ENCODE data around the gene EXPH5.

EXPH5 gene

DNA sequence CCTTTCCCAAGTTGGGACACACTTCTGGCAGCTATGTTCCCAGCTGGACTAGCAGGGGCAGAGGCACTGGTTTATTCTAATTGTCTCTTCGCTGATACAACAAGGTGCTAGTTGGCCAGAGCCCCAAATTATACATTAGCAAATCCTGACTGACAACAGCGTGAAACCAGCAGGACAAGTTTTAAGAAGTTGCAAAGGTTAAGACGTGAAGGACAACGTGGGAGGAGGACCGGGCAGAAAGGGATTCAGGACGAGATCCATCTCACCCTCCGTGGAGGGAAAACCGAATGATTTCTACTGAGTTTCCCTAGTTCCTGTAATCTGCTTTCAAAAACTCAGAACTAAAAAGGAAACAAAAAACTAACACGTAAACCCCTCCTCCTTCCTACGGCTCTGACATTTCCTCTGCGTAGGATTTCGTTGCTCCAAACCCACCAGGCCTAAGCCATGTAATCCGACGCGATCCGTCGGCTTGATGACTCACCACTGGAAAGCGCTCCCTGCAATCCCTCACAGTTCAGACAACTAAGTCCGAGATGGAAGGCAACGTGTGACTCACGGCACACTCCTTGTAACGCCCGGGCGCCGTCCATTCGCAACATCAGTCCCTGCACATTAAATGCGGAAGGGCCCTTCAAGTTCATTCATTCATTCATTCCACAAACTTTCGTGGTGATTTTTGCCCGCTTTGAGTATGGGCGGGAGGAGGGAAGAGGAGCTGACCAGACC is 96.1 kb downstream of the EXPH5 start:
- peak overlapping the region; percentile 90 to 98 (median 94) for H3K4me2 ChIP-seq
- H3K9ac ChIP-seq, result peak overlapping the region; percentile 76 to 89 (median 84)
- no peaks in the 10 kb centered on the region for H3K9me3 ChIP-seq (replicated peaks in 1 of 11)
- peak overlapping the region; percentile 33 to 94 (median 86); a peak in 21 of 22 replicates for H3K27ac ChIP-seq
- no peaks in the 10 kb centered on the region for H4K20me1 ChIP-seq
- H3K27me3 ChIP-seq, result peaks cover 17 to 49% (median 38%) of the 10 kb centered on the region in 11 experiments
- H3K4me3 ChIP-seq, result peak overlapping the region; percentile 65 to 82 (median 70)
- H3K4me1 ChIP-seq, result peaks cover 0 to 23% (median 16%) of the 10 kb centered on the region in 10 experiments; a peak in 12 of 20 replicates
- TF ChIP-seq Cebpa-rat (IDR thresholded peaks at IDR 0.05), result peak in 2 of 11 experiments; percentile 15 to 85; a peak in 2 of 22 replicates
- no peaks in the 10 kb centered on the region for H3K36me3 ChIP-seq

DNA sequence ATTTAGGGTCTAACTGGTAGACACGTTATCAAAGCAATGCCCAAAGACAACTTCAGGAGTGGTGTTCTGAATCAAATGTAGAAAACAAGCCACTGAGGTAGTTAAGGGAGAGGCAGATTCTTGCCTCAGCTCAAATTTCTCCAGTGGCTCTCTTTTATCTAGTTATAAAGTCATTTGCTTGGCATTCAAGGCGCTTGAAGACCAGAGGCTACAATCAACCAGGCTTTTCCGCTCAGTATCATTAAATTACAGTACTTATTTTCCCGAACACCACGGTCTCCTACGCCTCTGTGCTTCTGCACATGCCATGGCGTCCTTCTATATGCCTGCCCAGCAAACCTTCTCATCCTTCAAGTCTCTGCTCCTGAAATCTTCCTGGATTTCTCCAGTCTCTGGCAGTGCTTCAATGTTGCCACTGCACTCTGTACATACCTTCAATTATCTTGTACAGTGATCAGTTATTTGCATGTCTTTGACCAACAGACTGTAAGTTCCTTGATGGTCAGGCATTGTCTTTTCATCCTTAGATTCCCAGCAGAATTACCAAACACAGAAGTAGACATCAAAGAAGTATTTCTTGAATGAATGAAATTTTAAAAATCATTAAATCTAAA is 96.8 kb downstream of the EXPH5 start:
- H3K36me3 ChIP-seq, result no peaks in the 10 kb centered on the region
- H3K27me3 ChIP-seq, result peaks cover 17 to 49% (median 38%) of the 10 kb centered on the region in 11 experiments
- H3K27ac ChIP-seq, result peak overlapping the region in 10 of 11 experiments; percentile 68 to 94 (median 86); a peak in 21 of 22 replicates
- no peaks in the 10 kb centered on the region for H4K20me1 ChIP-seq
- H3K4me2 ChIP-seq, result peak overlapping the region; percentile 90 to 98 (median 94)
- H3K4me1 ChIP-seq, result peaks cover 0 to 23% (median 16%) of the 10 kb centered on the region in 10 experiments; a peak in 12 of 20 replicates
- no peak for TF ChIP-seq Cebpa-rat (IDR thresholded peaks at IDR 0.05)
- no peaks in the 10 kb centered on the region for H3K9me3 ChIP-seq (replicated peaks in 1 of 11)
- peak overlapping the region; percentile 61 to 89 (median 84); a peak in 20 of 22 replicates for H3K9ac ChIP-seq
- peak overlapping the region; percentile 65 to 82 (median 70); a peak in 14 of 20 replicates for H3K4me3 ChIP-seq

GRCh38 chr11:108495326-108495725 is 98.2 kb downstream of the EXPH5 start:
- Histone ChIP-seq H3K27me3 (peaks cover 17 to 44% (median 38%) of the 10 kb centered on the region in 11 experiments), H3K9ac (no peak overlapping the region), H3K36me3 (peaks cover 0 to 2% (median 0%) of the 10 kb centered on the region in 11 experiments; a peak in 2 of 22 replicates), H3K27ac (no peak overlapping the region), H3K4me1 (peaks cover 0 to 23% (median 16%) of the 10 kb centered on the region in 10 experiments; a peak in 12 of 20 replicates), H4K20me1 (no peaks in the 10 kb centered on the region), H3K4me3 (no peak overlapping the region), H3K9me3 (replicated peaks in 1 of 11) (no peaks in the 10 kb centered on the region), H3K4me2 (no peak overlapping the region)
- TF ChIP-seq Cebpa-rat (IDR thresholded peaks at IDR 0.05), result no peak

GRCh38 chr11:108494182-108494581 is 99.4 kb downstream of the EXPH5 start:
- peaks cover 9 to 33% (median 29%) of the 10 kb centered on the region in 11 experiments for H3K27me3 ChIP-seq
- H3K4me1 ChIP-seq, result peaks cover 0 to 22% (median 16%) of the 10 kb centered on the region in 10 experiments; a peak in 12 of 20 replicates
- no peak overlapping the region for H3K4me2 ChIP-seq
- TF ChIP-seq Cebpa-rat (IDR thresholded peaks at IDR 0.05), result no peak
- no peak overlapping the region for H3K4me3 ChIP-seq
- H3K9me3 ChIP-seq (replicated peaks in 1 of 11), result no peaks in the 10 kb centered on the region
- peaks cover 0 to 12% (median 0%) of the 10 kb centered on the region in 11 experiments; a peak in 5 of 22 replicates for H3K36me3 ChIP-seq
- H3K9ac ChIP-seq, result no peak overlapping the region
- no peak overlapping the region for H3K27ac ChIP-seq
- H4K20me1 ChIP-seq, result no peaks in the 10 kb centered on the region

DNA sequence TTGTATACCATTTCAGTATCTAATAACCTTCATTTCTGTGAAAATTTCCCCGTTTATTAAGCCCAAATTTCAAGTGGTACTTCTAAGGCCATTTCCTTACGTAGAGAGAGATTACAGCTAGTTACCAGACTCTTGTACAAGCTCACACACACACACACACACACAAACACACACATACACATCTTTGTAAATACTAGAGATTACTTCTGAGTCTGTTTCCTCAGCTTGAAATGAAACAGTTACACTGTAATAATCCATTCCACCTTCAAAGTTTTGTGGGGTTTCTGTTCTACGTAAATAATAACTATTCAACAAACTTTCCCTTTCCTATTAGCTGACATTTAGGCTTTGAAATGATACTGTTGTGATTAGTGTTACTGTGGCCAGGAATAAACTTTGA is 101.6 kb downstream of the EXPH5 start:
- Histone ChIP-seq H3K4me2 (no peak overlapping the region), H3K9ac (no peak overlapping the region)
- TF ChIP-seq Cebpa-rat (IDR thresholded peaks at IDR 0.05), result no peak

GRCh38 chr11:108486828-108487227 is 106.7 kb downstream of the EXPH5 start:
- no peak for TF ChIP-seq Cebpa-rat (IDR thresholded peaks at IDR 0.05)
- H3K27ac ChIP-seq, result no peak overlapping the region
- no peaks in the 10 kb centered on the region for H3K9me3 ChIP-seq (replicated peaks in 1 of 11)
- H3K36me3 ChIP-seq, result peaks cover 0 to 61% (median 16%) of the 10 kb centered on the region in 11 experiments; a peak in 13 of 22 replicates
- H3K4me3 ChIP-seq, result no peak overlapping the region
- no peaks in the 10 kb centered on the region for H3K27me3 ChIP-seq
- H4K20me1 ChIP-seq, result no peaks in the 10 kb centered on the region
- H3K4me2 ChIP-seq, result no peak overlapping the region
- no peaks in the 10 kb centered on the region for H3K4me1 ChIP-seq
- H3K9ac ChIP-seq, result no peak overlapping the region

More for the DNA sequence above, 101.6 kb downstream of the EXPH5 start:
- H3K4me3 ChIP-seq, result no peak overlapping the region
- peaks cover 0 to 10% (median 7%) of the 10 kb centered on the region in 11 experiments; a peak in 16 of 22 replicates for H3K27me3 ChIP-seq
- H3K27ac ChIP-seq, result no peak overlapping the region
- H3K9me3 ChIP-seq (replicated peaks in 1 of 11), result no peaks in the 10 kb centered on the region
- no peaks in the 10 kb centered on the region for H4K20me1 ChIP-seq
- H3K36me3 ChIP-seq, result peaks cover 0 to 20% (median 5%) of the 10 kb centered on the region in 11 experiments; a peak in 7 of 22 replicates
- peaks cover 0 to 7% (median under 1%) of the 10 kb centered on the region in 10 experiments; a peak in 4 of 20 replicates for H3K4me1 ChIP-seq

DNA sequence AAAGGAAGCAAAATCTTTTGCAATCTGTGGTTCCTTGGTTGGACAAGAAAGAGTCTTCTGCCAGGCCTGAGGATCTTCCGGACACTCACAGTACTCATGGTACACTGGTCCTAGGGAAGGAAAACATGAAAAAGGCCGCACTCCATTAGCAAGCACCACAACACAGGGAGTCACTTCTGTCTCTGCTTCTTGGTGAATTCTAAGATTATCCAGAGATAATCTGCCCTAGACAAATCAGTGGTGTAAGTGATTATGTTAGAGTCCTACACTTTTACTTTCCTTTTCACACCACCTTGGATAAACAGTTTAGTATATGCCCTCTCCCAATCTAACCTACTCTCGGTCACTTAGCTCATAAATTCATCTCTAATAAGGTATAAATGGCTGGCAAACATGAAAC is 107.2 kb downstream of the EXPH5 start:
- H3K4me3 ChIP-seq, result no peak overlapping the region
- H3K27me3 ChIP-seq, result no peaks in the 10 kb centered on the region
- no peaks in the 10 kb centered on the region for H4K20me1 ChIP-seq
- H3K9ac ChIP-seq, result no peak overlapping the region
- H3K9me3 ChIP-seq (replicated peaks in 1 of 11), result no peaks in the 10 kb centered on the region
- H3K4me2 ChIP-seq, result no peak overlapping the region
- TF ChIP-seq Cebpa-rat (IDR thresholded peaks at IDR 0.05), result no peak
- H3K4me1 ChIP-seq, result no peaks in the 10 kb centered on the region
- H3K36me3 ChIP-seq, result peaks cover 0 to 62% (median 16%) of the 10 kb centered on the region in 11 experiments; a peak in 14 of 22 replicates
- no peak overlapping the region for H3K27ac ChIP-seq

DNA sequence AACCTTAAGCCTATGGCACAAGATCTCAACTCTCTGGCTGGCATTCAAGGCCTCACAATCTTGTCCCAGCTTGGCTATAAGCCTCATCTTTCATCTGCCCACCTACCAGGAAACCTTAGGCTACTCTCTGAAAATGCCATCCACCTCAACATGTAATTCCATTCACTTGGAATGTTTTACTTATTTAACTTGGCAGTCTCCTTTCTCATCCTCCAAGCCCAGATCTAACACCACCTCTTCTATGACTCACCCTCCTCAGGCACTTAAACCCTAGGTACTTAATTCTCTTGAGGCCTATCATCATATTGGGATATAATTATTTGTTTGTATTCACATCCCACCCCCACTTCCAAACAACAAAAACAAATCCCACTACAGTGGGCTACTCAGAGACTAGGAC is 110.4 kb downstream of the EXPH5 start:
- Histone ChIP-seq H3K4me2 (no peak overlapping the region), H3K4me1 (no peaks in the 10 kb centered on the region), H4K20me1 (no peaks in the 10 kb centered on the region), H3K9ac (no peak overlapping the region), H3K27ac (no peak overlapping the region), H3K36me3 (peaks cover 0 to 54% (median 16%) of the 10 kb centered on the region in 11 experiments; a peak in 15 of 22 replicates), H3K9me3 (replicated peaks in 1 of 11) (no peaks in the 10 kb centered on the region), H3K27me3 (no peaks in the 10 kb centered on the region), H3K4me3 (no peak overlapping the region)
- TF ChIP-seq Cebpa-rat (IDR thresholded peaks at IDR 0.05), result no peak
